IMR-90 (cell line): ENCODE measurements around the gene ELFN2. TPM values are rescaled to one million over a fixed set of nuclear protein-coding genes. Genes with fewer than 3 reads are reported as not detected.

Experiments
- ATAC-seq: fragments of 200-7000 bp; cut with Tn5 transposase; 2 replicates; pipeline ENCODE4 v1.9.1; 2020; ENCODE audit warnings: low read depth, mild to moderate bottlenecking, moderate library complexity
- BruUV-seq: library from RNA; stranded (reverse); fragments of 400-500 nt; replicated peaks from 2 replicates; lab custom pipeline; 2021; lab: Mats Ljungman, UMichigan
- CTCF ChIA-PET: fragments of 300-600 bp; formaldehyde crosslinking; extraction: SDS; loops from one replicate; lab custom pipeline; 2021; ENCODE audit warnings: antibody characterized with exemption; lab: Yijun Ruan, JAX
- POLR2A ChIA-PET: fragments of 300-600 bp; sonication (Branson Sonifier 250); formaldehyde crosslinking; loops from one replicate; lab custom pipeline; 2022; ENCODE audit warnings: antibody characterized with exemption; ENCODE audit not compliant: unreplicated experiment; lab: Charles Lee
- DNase-seq: peaks from one replicate; pipeline ENCODE4 v3.0.0; 2013
- H2AFZ ChIP-seq: replicated peaks from 2 replicates; pipeline ENCODE3; 2013; ENCODE audit warnings: low read length, mild to moderate bottlenecking; ENCODE audit not compliant: poor library complexity
- H2AK5ac ChIP-seq: 2 replicates; pipeline ENCODE4 v1.6.1; 2013; ENCODE audit warnings: low read depth, low read length, inconsistent platforms
- H2AK9ac ChIP-seq: replicated peaks from 2 replicates; pipeline ENCODE3; 2013; ENCODE audit warnings: mild to moderate bottlenecking, low read depth, low read length, moderate library complexity; ENCODE audit not compliant: poor library complexity
- H2BK120ac ChIP-seq: 2 replicates; pipeline ENCODE4 v1.6.1; 2013; ENCODE audit warnings: low read depth, low read length, inconsistent platforms
- H2BK15ac ChIP-seq: 3 replicates; pipeline ENCODE4 v1.6.1; 2013; ENCODE audit warnings: low read depth, low read length, inconsistent platforms
- H2BK20ac ChIP-seq: 2 replicates; pipeline ENCODE4 v1.6.1; 2013; ENCODE audit warnings: low read depth, mild to moderate bottlenecking, inconsistent platforms, low read length, moderate library complexity
- H2BK5ac ChIP-seq: 2 replicates; pipeline ENCODE4 v1.6.1; 2013; ENCODE audit warnings: mild to moderate bottlenecking, low read depth, low read length, inconsistent platforms; ENCODE audit not compliant: poor library complexity, severe bottlenecking
- H3K14ac ChIP-seq: replicated peaks from 2 replicates; pipeline ENCODE4 v1.6.1; 2013; ENCODE audit warnings: low read depth, low read length, inconsistent platforms
- H3K18ac ChIP-seq: 2 replicates; pipeline ENCODE4 v1.6.1; 2013; ENCODE audit warnings: low read depth, low read length, control low read depth
- H3K23ac ChIP-seq: 2 replicates; pipeline ENCODE4 v1.6.1; 2013; ENCODE audit warnings: low read depth, low read length, inconsistent platforms
- H3K27ac ChIP-seq: 2 replicates; pipeline ENCODE4 v1.5.1; 2013; ENCODE audit warnings: mild to moderate bottlenecking, control low read depth, low read length; ENCODE audit not compliant: insufficient read depth
- H3K27me3 ChIP-seq: 2 replicates; pipeline ENCODE4 v1.6.1; 2013; ENCODE audit warnings: low read length; ENCODE audit not compliant: control insufficient read depth, insufficient read depth
- H3K36me3 ChIP-seq: 2 replicates; pipeline ENCODE4 v1.6.1; 2013; ENCODE audit warnings: low read length, mixed read lengths; ENCODE audit not compliant: control insufficient read depth, insufficient read depth
- H3K4ac ChIP-seq: 2 replicates; pipeline ENCODE4 v1.6.1; 2013; ENCODE audit warnings: low read depth, low read length, inconsistent platforms
- H3K4me1 ChIP-seq: 2 replicates; pipeline ENCODE4 v1.6.1; 2013; ENCODE audit warnings: low read length, mixed read lengths; ENCODE audit not compliant: control insufficient read depth, insufficient read depth
- H3K4me2 ChIP-seq: 2 replicates; pipeline ENCODE4 v1.6.1; 2013; ENCODE audit warnings: low read depth, mild to moderate bottlenecking, control low read depth, low read length, moderate library complexity
- H3K4me3 ChIP-seq: 2 replicates; pipeline ENCODE4 v1.5.1; 2013; ENCODE audit warnings: low read depth, mild to moderate bottlenecking, control low read depth, low read length, moderate library complexity; ENCODE audit not compliant: insufficient read depth
- H3K56ac ChIP-seq: 2 replicates; pipeline ENCODE4 v1.6.1; 2013; ENCODE audit warnings: low read length, inconsistent platforms; ENCODE audit not compliant: insufficient read depth; ENCODE audit errors: extremely low read depth
- H3K79me1 ChIP-seq, 2 experiments: 2 replicates each; pipeline ENCODE4 v1.6.1; 2013; ENCODE audit warnings: low read length in 2 of 2, inconsistent platforms in 1 of 2, low read depth in 1 of 2
- H3K9ac ChIP-seq: 2 replicates; pipeline ENCODE4 v1.6.1; 2013; ENCODE audit warnings: low read depth, low read length, control low read depth
- H3K9me1 ChIP-seq: 2 replicates; pipeline ENCODE4 v1.6.1; 2013; ENCODE audit warnings: low read length, inconsistent platforms; ENCODE audit not compliant: insufficient read depth
- H3K9me3 ChIP-seq: 2 replicates; pipeline ENCODE4 v1.6.1; 2013; ENCODE audit warnings: low read length; ENCODE audit not compliant: control insufficient read depth, insufficient read depth
- H4K20me1 ChIP-seq: 2 replicates; pipeline ENCODE4 v1.6.1; 2013; ENCODE audit warnings: low read length, inconsistent platforms; ENCODE audit not compliant: insufficient read depth
- H4K5ac ChIP-seq: 2 replicates; pipeline ENCODE4 v1.6.1; 2013; ENCODE audit warnings: mild to moderate bottlenecking, low read depth, low read length, control low read depth
- H4K8ac ChIP-seq, 2 experiments: 2 replicates each; pipeline ENCODE4 v1.6.1; 2013; ENCODE audit warnings: low read depth in 2 of 2, low read length in 2 of 2, control low read depth in 1 of 2, inconsistent platforms in 1 of 2
- H4K91ac ChIP-seq: 2 replicates; pipeline ENCODE4 v1.6.1; 2013; ENCODE audit warnings: low read depth, low read length, inconsistent platforms; ENCODE audit not compliant: insufficient read depth
- CEBPB ChIP-seq: IDR thresholded peaks from 2 replicates; pipeline ENCODE4 v1.6.1; 2012; ENCODE audit warnings: low read depth, low read length, improper control_type of control experiment
- CHD1 ChIP-seq: IDR thresholded peaks from 2 replicates; pipeline ENCODE4 v1.6.1; 2012; ENCODE audit warnings: low read depth, low read length, improper control_type of control experiment
- FOS ChIP-seq: fragments of 150-350 bp; IDR thresholded peaks from 2 replicates; pipeline ENCODE4 v1.6.1; 2016; ENCODE audit warnings: low read depth, low read length
- MXI1 ChIP-seq: IDR thresholded peaks from 2 replicates; pipeline ENCODE4 v1.6.1; 2012; ENCODE audit warnings: low read depth, mild to moderate bottlenecking, low read length, moderate library complexity, borderline replicate concordance
- NFE2L2 ChIP-seq: fragments of 150-350 bp; IDR thresholded peaks from 2 replicates; pipeline ENCODE4 v1.6.1; 2016; ENCODE audit warnings: low read depth, mild to moderate bottlenecking, low read length
- POLR2A ChIP-seq: IDR thresholded peaks from 2 replicates; pipeline ENCODE4 v1.6.1; 2012; ENCODE audit warnings: mild to moderate bottlenecking, low read depth, low read length
- RFX5 ChIP-seq: IDR thresholded peaks from 2 replicates; pipeline ENCODE4 v1.8.0; 2012; ENCODE audit warnings: low read depth, mild to moderate bottlenecking, low read length, moderate library complexity
- WGBS, 2 experiments: methylation state at CpG; one replicate each; pipeline versions ENCODE4 v1.1.5 to v1.1.7; 2013; ENCODE audit warnings: missing lambda C conversion rate in 2 of 2; ENCODE audit not compliant: insufficient read length in 1 of 2; ENCODE audit errors: extremely low coverage in 2 of 2; 5-methylcytosine and 5-hydroxymethylcytosine counted together
- dilution Hi-C: fragments of 300-500 bp; cut with HindIII; formaldehyde crosslinking; loops from one replicate; pipeline ENCODE4 v1.14.3; 2018; ENCODE audit warnings: low sequenced_read_pairs; ENCODE audit not compliant: unreplicated experiment
- in situ Hi-C: fragments of 300-500 bp; cut with MboI; formaldehyde crosslinking; loops from 3 replicates; pipeline ENCODE4 v1.14.3; 2019; ENCODE audit warnings: low sequenced_read_pairs, inconsistent platforms, mixed read lengths
- intact Hi-C: fragments of 100-400 bp; cut with micrococcal nuclease; formaldehyde crosslinking; loops from 2 replicates; pipeline ENCODE4 v1.10.0; 2022
- polyA plus RNA-seq, 3 experiments: library from polyadenylated mRNA; depleted of rRNA; stranded (reverse); fragments of >200 nt; gene quantifications; 2 replicates each; pipeline ENCODE4 v1.2.3, GENCODE V29; 2012; ENCODE audit warnings: low replicate concordance in 1 of 3
- total RNA-seq: library from RNA; depleted of rRNA; stranded (reverse); fragments of >200 nt; gene quantifications from 2 replicates; pipeline ENCODE4 v1.2.3, GENCODE V29; 2012
- TF ChIP-seq, protein P1 (sequence below): fragments of 150-350 bp; IDR thresholded peaks from 2 replicates; pipeline ENCODE4 v1.6.1; 2017; ENCODE audit warnings: mild to moderate bottlenecking, antibody characterized with exemption, low read length, low read depth
- TF ChIP-seq, protein P2 (sequence below): conservative IDR thresholded peaks from 2 replicates; pipeline ENCODE4 v1.5.1; 2012; ENCODE audit warnings: mild to moderate bottlenecking, low read depth, low read length, improper control_type of control experiment

Gene ELFN2
- total and polyA plus RNA-seq, 2 of the 4 experiments (the other 2 are of a cell fraction), result 0.72 to 5.0 TPM

DNA sequence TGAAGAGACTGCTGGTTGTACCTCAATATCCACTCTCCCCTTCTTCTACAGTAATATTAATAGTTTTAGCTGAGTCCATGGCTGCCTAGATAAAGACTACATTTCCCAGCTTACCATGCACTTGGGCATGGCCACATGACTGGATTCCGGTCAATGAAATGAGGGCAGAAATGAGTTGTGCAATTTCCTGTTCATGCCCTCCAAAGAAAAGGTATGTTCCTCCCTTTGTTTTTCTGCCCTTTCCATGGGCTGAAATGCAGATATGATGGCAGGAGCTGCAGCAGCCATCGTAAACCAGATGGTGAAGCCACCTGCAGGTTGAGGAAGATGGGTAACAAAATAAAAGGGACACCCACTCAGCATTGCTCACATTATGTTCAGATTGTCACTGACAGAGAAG, 15.3 kb upstream of the ELFN2 start:
- H3K18ac ChIP-seq, result no peak overlapping the region
- H2AK9ac ChIP-seq, result no peak overlapping the region
- H2BK15ac ChIP-seq, result no peak overlapping the region
- no peak overlapping the region for H2BK5ac ChIP-seq
- TF ChIP-seq FOS, result no peak
- TF ChIP-seq, protein P1, sequence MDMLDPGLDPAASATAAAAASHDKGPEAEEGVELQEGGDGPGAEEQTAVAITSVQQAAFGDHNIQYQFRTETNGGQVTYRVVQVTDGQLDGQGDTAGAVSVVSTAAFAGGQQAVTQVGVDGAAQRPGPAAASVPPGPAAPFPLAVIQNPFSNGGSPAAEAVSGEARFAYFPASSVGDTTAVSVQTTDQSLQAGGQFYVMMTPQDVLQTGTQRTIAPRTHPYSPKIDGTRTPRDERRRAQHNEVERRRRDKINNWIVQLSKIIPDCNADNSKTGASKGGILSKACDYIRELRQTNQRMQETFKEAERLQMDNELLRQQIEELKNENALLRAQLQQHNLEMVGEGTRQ, result peak; percentile 91
- TF ChIP-seq POLR2A, result no peak
- TF ChIP-seq, protein P2, sequence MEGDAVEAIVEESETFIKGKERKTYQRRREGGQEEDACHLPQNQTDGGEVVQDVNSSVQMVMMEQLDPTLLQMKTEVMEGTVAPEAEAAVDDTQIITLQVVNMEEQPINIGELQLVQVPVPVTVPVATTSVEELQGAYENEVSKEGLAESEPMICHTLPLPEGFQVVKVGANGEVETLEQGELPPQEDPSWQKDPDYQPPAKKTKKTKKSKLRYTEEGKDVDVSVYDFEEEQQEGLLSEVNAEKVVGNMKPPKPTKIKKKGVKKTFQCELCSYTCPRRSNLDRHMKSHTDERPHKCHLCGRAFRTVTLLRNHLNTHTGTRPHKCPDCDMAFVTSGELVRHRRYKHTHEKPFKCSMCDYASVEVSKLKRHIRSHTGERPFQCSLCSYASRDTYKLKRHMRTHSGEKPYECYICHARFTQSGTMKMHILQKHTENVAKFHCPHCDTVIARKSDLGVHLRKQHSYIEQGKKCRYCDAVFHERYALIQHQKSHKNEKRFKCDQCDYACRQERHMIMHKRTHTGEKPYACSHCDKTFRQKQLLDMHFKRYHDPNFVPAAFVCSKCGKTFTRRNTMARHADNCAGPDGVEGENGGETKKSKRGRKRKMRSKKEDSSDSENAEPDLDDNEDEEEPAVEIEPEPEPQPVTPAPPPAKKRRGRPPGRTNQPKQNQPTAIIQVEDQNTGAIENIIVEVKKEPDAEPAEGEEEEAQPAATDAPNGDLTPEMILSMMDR, result no peak
- peak; percentile 95 for TF ChIP-seq CEBPB
- TF ChIP-seq MXI1, result no peak
- no peak for TF ChIP-seq RFX5
- TF ChIP-seq NFE2L2, result no peak
- TF ChIP-seq CHD1, result no peak
- H3K36me3 ChIP-seq, result no peaks in the 10 kb centered on the region
- H3K4me2 ChIP-seq, result no peak overlapping the region
- no peak overlapping the region for H3K56ac ChIP-seq
- no peak overlapping the region for H3K23ac ChIP-seq
- H2BK20ac ChIP-seq, result no peak overlapping the region
- no peaks in the 10 kb centered on the region for H3K79me1 ChIP-seq
- peak overlapping the region; percentile 17; the same call in 1 of the 2 replicates for H4K91ac ChIP-seq
- intact Hi-C loops (no loop called here), dilution Hi-C loops (no loop called here), in situ Hi-C loops (no loop called here)
- peak overlapping the region; percentile 87 for H2AFZ ChIP-seq
- ATAC-seq (peak; percentile 56; the same call in 1 of the 2 replicates), DNase-seq (peak; percentile 45)
- no peaks in the 10 kb centered on the region for H3K4me1 ChIP-seq
- no peak overlapping the region for H2AK5ac ChIP-seq
- H4K8ac ChIP-seq, result peak overlapping the region in 1 of 2 experiments; percentile 92; a peak in 2 of 4 replicates
- no peak overlapping the region for H3K9ac ChIP-seq
- H3K4ac ChIP-seq, result peak overlapping the region; percentile 47; the same call in 1 of the 2 replicates
- no TSS peak for BruUV-seq
- H2BK120ac ChIP-seq, result no peak overlapping the region
- no CpG with 5 or more reads among the region's 2 CpGs for WGBS, 2 experiments
- no peaks in the 10 kb centered on the region for H3K9me1 ChIP-seq
- H4K20me1 ChIP-seq, result no peaks in the 10 kb centered on the region
- H3K14ac ChIP-seq, result peak overlapping the region; percentile 14; the same call in 1 of the 2 replicates
- H3K27me3 ChIP-seq, result peaks cover 2% of the 10 kb centered on the region; the same call in 1 of the 2 replicates
- ChIA-PET POLR2A (no interaction called here), CTCF (interaction anchor here (0.6 kb wide), 1 partner anchor 558 kb away, joined by 3 read pairs; no protein-coding TSS in a partner anchor)
- H3K9me3 ChIP-seq, result peaks cover 9% of the 10 kb centered on the region
- no peak overlapping the region for H4K5ac ChIP-seq
- no peak overlapping the region for H3K27ac ChIP-seq
- no peak overlapping the region for H3K4me3 ChIP-seq
